Amniotic stem cell (primary cell): ENCODE results near the gene ATP6V1C2.
A peak's percentile ranks its signal among the peaks of the same experiment; 100 is the strongest.
"Not testable (repeated sequence)": the region's sequence is repeated elsewhere in the genome, so short reads cannot be mapped to it uniquely, and the experiment has no call there.

Experiments
- DNase-seq: peaks from one replicate; lab custom pipeline; 2025; lab: John Stamatoyannopoulos, UW

Gene ATP6V1C2

GRCh38 chr2:10813163-10814138, 92.0 kb downstream of the ATP6V1C2 start:
- not testable (repeated sequence) for DNase-seq

- no peak for DNase-seq
These were observed 92.7 kb downstream of the ATP6V1C2 start for GRCh38 chr2:10814142-10814541.

GRCh38 chr2:10814571-10815331, 93.3 kb downstream of the ATP6V1C2 start:
- DNase-seq, result no peak

GRCh38 chr2:10817413-10817812, 96.0 kb downstream of the ATP6V1C2 start:
- DNase-seq, result no peak

- not testable (repeated sequence) for DNase-seq
These were observed 96.9 kb downstream of the ATP6V1C2 start for GRCh38 chr2:10818305-10818704.

- no peak for DNase-seq
These were observed 97.6 kb downstream of the ATP6V1C2 start for GRCh38 chr2:10818984-10819383.

- DNase-seq, result no peak
These were observed 98.4 kb downstream of the ATP6V1C2 start for GRCh38 chr2:10819714-10820314.

- no peak for DNase-seq
These were observed 99.1 kb downstream of the ATP6V1C2 start for GRCh38 chr2:10820562-10820961.

- no peak for DNase-seq
These were observed 99.7 kb downstream of the ATP6V1C2 start for GRCh38 chr2:10820978-10821695.

GRCh38 chr2:10824191-10824590, 102.8 kb downstream of the ATP6V1C2 start:
- DNase-seq, result no peak

- no peak for DNase-seq
These were observed 104.6 kb downstream of the ATP6V1C2 start for GRCh38 chr2:10826026-10826425.

GRCh38 chr2:10826625-10827024, 105.2 kb downstream of the ATP6V1C2 start:
- no peak for DNase-seq

- DNase-seq, result no peak
These were observed 106.9 kb downstream of the ATP6V1C2 start for GRCh38 chr2:10828346-10828745.

GRCh38 chr2:10829299-10829698, 107.9 kb downstream of the ATP6V1C2 start:
- DNase-seq, result no peak

- DNase-seq, result no peak
These were observed 108.8 kb downstream of the ATP6V1C2 start for GRCh38 chr2:10830203-10830602.

- no peak for DNase-seq
These were observed 109.4 kb downstream of the ATP6V1C2 start for GRCh38 chr2:10830641-10831399.

- DNase-seq, result no peak
These were observed 110.1 kb downstream of the ATP6V1C2 start for GRCh38 chr2:10831400-10831985.

- peak; percentile 40 for DNase-seq
These were observed 110.9 kb downstream of the ATP6V1C2 start for GRCh38 chr2:10832203-10832936.

- no peak for DNase-seq
These were observed 111.6 kb downstream of the ATP6V1C2 start for GRCh38 chr2:10833021-10833420.

- no peak for DNase-seq
These were observed 112.7 kb downstream of the ATP6V1C2 start for GRCh38 chr2:10834068-10834655.
